ENCODE measurements around the gene GPR176.

DNA sequence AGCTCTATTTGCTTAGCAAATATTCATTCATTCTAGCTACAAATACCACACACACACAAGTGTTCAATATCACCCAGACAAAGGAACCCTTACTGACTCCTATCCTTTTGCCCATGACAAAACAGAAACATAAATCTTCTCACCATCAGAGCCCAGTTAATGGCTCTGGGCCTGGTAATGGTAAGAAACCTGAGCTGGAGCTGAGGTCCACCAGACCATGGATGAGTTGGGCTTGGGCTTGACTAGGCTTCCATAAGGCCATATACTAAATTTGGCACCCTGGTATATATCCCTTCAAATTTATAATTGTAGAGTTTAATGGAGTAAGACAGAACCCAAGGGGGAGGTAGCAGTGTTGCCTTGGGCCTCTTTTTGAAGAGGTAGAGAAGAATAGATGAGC, 29.4 kb downstream of the GPR176 start:
- no peak for TF ChIP-seq CTCF (conservative IDR thresholded peaks at IDR 0.05; ENCODE audit: low read length)
- TF ChIP-seq EZH2phosphoT487 (IDR thresholded peaks at IDR 0.05; ENCODE audit: borderline replicate concordance, low read depth, low read length), result no peak

Measured in OCI-LY7 (cell line).